AG04450 (cell line): ENCODE measurements around the gene ITGBL1. TPM values are rescaled to one million over a fixed set of nuclear protein-coding genes. Genes with fewer than 3 reads are reported as not detected.

Experiments
- CTCF ChIA-PET: fragments of 300-600, 350-600 bp; formaldehyde crosslinking; extraction: SDS; loops from one replicate; lab custom pipeline; 2022; ENCODE audit warnings: antibody characterized with exemption, inconsistent platforms; lab: Charles Lee
- POLR2A ChIA-PET: fragments of 350-600 bp; formaldehyde crosslinking; extraction: SDS; loops from one replicate; lab custom pipeline; 2021; ENCODE audit warnings: antibody characterized with exemption, inconsistent platforms; lab: Yijun Ruan, JAX
- DNase-seq: peaks from one replicate; pipeline ENCODE4 v3.0.0-alpha.2; 2011; ENCODE audit warnings: low read depth, low spot score
- H3K27ac ChIP-seq: one replicate; pipeline ENCODE4 v1.5.1; 2012; ENCODE audit warnings: low read depth, low read length, control low read depth
- H3K27me3 ChIP-seq: one replicate; pipeline ENCODE4 v1.6.0; 2012; ENCODE audit warnings: low read length; ENCODE audit not compliant: control insufficient read depth, insufficient read depth
- H3K4me3 ChIP-seq: 2 replicates; pipeline ENCODE4 v1.5.1; 2011; ENCODE audit warnings: mild to moderate bottlenecking, low read depth, low read length, control low read depth
- H3K9me3 ChIP-seq: 2 replicates; pipeline ENCODE4 v1.5.1; 2012; ENCODE audit warnings: low read length; ENCODE audit not compliant: control insufficient read depth, insufficient read depth
- CTCF ChIP-seq: IDR thresholded peaks from 2 replicates; pipeline ENCODE4 v1.5.1; 2011; ENCODE audit warnings: low read depth, low read length, control low read depth, inconsistent platforms
- polyA plus RNA-seq: library from polyadenylated mRNA; depleted of rRNA; stranded (reverse); fragments of >200 nt; gene quantifications from 2 replicates; pipeline ENCODE4 v1.2.3, GENCODE V29; 2011

Gene ITGBL1
- polyA plus RNA-seq, 1 experiment, result 17.1 TPM

GRCh38 chr13:101425623-101426022 is 26.9 kb upstream of the ITGBL1 start:
- no peak for TF ChIP-seq CTCF
- Histone ChIP-seq H3K9me3 (no peaks in the 10 kb centered on the region; the same call in 1 of the 2 replicates), H3K4me3 (no peak overlapping the region), H3K27ac (no peak overlapping the region), H3K27me3 (no peaks in the 10 kb centered on the region)
- CTCF ChIA-PET, result interaction anchor here (0.6 kb wide), 1 partner anchor 751 kb away, joined by 5 read pairs; the partner anchor contains the start of gene TMTC4
- POLR2A ChIA-PET, result no interaction called here
- DNase-seq, result no peak

- Histone ChIP-seq H3K27ac (no peak overlapping the region), H3K9me3 (no peaks in the 10 kb centered on the region; the same call in 1 of the 2 replicates), H3K4me3 (no peak overlapping the region), H3K27me3 (no peaks in the 10 kb centered on the region)
- ChIA-PET POLR2A (no interaction called here), CTCF (interaction anchor here (1.1 kb wide), 1 partner anchor 285 kb away, joined by 3 read pairs; no protein-coding TSS in a partner anchor)
- no peak for DNase-seq
- TF ChIP-seq CTCF, result no peak
Measured at GRCh38 chr13:101429733-101430132, 22.7 kb upstream of the ITGBL1 start.

- no peak for DNase-seq
- H3K9me3 ChIP-seq, result no peaks in the 10 kb centered on the region
- no peak for TF ChIP-seq CTCF
- POLR2A ChIA-PET, result no interaction called here
- no peak overlapping the region for H3K27ac ChIP-seq
- no peaks in the 10 kb centered on the region for H3K27me3 ChIP-seq
- CTCF ChIA-PET, result no interaction called here
- no peak overlapping the region for H3K4me3 ChIP-seq
Measured at GRCh38 chr13:101433895-101434294, 18.6 kb upstream of the ITGBL1 start.

- POLR2A ChIA-PET, result no interaction called here
- no peak overlapping the region for H3K4me3 ChIP-seq
- no peak for TF ChIP-seq CTCF
- H3K27me3 ChIP-seq, result no peaks in the 10 kb centered on the region
- DNase-seq, result no peak
- no peaks in the 10 kb centered on the region for H3K9me3 ChIP-seq
- CTCF ChIA-PET, result no interaction called here
- no peak overlapping the region for H3K27ac ChIP-seq
Measured at GRCh38 chr13:101434486-101434885, 18.0 kb upstream of the ITGBL1 start.

GRCh38 chr13:101447852-101448251 is 4.6 kb upstream of the ITGBL1 start:
- no peaks in the 10 kb centered on the region for H3K9me3 ChIP-seq
- no peak overlapping the region for H3K4me3 ChIP-seq
- no peaks in the 10 kb centered on the region for H3K27me3 ChIP-seq
- no peak for TF ChIP-seq CTCF
- no peak overlapping the region for H3K27ac ChIP-seq
- POLR2A ChIA-PET, result no interaction called here
- CTCF ChIA-PET, result no interaction called here
- no peak for DNase-seq
